Kidney glomerular epithelial cell (primary cell): Measurements from ENCODE around the gene SLC1A7.
A peak's percentile ranks its signal among the peaks of the same experiment; 100 is the strongest.

ENCODE experiments used
- DNase-seq: peaks from one replicate; lab custom pipeline; 2025; lab: John Stamatoyannopoulos, UW

SLC1A7 gene

DNA sequence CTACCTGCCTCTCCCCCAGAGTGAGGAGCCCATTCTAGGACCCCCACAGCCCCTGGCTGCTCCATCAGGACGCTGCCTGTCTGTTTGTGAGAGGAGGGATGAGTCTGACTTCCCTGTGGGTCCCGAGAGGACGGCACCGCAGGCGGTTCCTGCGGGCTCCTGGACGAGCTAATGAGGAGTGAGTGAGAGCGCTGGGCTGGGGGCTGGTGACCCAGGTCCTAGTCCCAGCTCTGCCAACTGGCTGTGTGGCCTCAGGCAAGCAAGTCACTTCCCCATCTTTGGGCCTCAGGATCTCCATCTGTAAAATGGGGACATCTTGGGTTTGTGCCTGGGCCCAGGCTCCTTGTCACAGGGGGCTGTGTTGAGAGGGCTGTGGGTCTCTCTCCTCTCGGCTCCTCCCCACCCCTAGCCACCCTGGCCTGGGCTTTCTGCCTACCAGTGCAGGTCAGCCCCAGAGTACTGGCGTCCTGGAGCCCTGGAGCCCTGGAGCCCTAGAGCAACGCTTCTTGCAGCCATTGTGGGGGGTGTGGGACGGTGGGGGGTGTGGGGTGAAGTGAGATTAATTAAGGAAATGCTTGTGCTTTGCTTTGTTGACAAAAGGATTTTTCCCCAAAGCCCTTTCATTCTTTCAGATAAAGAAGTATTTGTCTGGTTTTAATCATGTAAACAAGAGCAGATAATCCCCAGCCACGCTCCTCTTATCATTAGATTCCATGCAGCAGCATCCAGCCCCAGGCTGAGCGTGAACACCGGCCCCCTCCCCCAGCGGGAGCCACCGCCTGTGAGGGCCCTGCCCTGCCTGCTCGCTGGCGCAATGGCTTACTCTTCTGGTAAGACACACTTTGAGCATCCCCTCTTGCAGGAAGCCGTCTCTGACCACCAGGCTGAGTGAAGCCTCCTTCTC, 26.8 kb downstream of the SLC1A7 start:
- DNase-seq: no peak

DNA sequence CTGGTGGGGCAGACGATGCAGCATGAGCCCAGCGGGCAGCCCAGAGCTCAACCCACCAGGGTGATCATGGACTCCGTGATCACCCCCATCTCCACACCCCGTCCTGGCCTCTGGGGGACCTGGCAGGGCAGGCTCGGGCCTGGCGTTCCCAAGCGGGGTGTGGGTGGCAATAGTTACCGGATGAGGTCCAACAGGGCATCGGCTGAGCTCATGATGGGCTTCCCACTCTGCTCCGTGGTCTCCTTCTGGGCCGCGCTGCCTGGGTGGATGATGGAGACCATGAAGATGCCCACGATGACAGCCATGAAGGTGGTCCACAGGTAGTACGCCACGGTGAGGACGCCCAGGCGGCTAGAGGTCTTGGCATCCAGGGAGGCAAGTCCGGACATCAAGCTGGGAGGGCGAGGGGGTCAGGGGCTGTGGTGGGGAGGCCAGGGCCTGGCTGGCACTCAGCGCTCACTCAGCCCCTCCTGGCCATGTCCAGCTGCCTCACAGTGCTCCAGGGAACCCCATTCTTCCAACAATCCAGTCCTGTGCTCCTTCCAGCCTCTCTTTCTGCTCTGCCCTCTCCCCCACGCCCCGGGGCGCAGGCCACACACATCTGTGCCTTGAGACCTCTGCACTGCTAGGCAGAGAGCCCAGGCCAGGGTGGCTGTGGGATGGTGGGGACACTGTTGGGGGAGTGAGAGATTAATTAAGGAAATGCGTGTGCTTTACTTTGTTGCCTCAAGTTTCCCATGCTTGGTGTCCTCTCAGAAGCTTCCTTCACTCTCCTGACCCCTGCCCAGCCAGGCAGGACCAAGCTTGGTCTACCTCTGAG, 27.6 kb downstream of the SLC1A7 start:
- no peak for DNase-seq

- DNase-seq: no peak
These were observed 28.3 kb downstream of the SLC1A7 start for GRCh38 chr1:53114090-53114489.

DNA sequence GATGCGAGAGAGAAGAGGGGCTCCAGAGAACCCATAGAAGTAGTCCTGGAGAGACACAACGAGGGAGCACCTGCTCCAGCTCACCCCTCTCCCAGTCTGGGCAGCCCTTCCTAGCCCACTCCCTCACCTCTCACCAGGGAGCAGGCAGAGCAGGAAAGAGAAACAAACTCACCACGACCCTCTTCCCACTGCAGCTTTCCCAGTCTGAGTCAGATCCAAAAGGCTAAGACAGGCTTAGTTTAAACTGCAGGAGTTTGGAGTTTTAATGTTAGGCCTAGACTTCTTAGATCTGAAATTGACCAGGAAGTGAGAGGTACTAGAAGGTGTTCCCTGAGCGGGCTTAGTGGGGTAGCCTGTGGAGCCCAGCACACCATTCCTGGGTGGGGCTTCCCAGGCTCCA, 29.6 kb downstream of the SLC1A7 start:
- no peak for DNase-seq

DNA sequence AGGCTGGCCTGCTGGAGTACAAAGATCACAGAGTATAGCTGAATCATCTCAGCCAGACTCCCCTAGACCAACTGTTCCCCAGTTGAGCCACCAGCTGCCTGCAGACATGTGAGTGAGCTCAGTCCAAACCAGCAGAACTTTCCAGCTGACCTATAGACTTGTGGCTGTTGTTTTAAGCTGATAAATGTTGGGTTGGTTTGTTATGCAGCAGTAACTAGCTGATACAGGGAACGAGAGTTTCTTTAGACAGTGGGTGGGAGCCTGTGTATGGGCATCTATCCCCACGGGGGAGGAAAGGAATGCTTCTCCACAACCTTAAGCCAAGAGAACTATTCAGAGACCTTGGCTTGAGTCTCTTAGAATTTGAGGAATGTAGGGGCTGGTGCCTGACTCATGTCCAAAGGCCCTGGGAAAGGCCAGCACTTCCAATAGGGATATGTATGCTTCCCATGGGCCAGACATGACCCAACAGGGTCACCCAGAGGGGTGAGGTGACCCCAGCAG, 30.1 kb downstream of the SLC1A7 start:
- DNase-seq: peak; percentile 12

- no peak for DNase-seq
These were observed 30.7 kb downstream of the SLC1A7 start for GRCh38 chr1:53111693-53112092.

GRCh38 chr1:53111073-53111556, 31.3 kb downstream of the SLC1A7 start:
- no peak for DNase-seq

DNA sequence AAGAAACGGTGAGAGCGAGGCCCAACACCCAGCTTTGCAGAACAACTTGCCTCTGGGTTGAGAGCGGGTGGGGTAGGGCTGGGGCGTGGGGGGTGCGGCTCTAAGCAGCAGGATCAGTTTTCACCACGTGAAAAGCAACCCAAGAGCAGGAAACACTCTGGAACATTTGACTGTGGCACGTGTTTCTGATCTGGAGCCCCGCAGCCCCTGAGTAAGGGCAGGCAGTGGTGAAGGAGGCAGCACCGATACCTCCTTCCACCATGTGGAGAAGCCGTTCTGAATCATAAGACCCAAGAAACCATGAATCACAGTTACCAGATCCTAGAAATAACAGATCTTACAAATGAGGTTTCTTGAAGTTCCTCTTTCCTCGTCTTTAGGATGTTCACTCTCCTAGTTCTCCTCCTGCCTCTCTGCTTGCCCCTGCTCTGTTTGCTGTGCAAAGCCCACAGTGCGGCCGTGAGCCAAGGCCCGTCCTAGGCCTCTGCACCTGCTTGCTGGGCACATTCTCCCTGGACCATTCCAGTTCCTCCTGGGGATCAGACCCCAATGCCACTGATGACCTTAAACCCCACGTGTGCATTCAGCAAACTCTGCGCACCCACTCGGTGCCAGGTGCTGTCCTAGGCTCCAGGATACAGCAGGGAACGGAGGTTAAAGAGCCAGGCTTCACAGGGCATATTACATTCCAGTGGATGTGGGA, 31.9 kb downstream of the SLC1A7 start:
- DNase-seq: no peak

GRCh38 chr1:53108646-53109580, 33.5 kb downstream of the SLC1A7 start:
- no peak for DNase-seq

DNA sequence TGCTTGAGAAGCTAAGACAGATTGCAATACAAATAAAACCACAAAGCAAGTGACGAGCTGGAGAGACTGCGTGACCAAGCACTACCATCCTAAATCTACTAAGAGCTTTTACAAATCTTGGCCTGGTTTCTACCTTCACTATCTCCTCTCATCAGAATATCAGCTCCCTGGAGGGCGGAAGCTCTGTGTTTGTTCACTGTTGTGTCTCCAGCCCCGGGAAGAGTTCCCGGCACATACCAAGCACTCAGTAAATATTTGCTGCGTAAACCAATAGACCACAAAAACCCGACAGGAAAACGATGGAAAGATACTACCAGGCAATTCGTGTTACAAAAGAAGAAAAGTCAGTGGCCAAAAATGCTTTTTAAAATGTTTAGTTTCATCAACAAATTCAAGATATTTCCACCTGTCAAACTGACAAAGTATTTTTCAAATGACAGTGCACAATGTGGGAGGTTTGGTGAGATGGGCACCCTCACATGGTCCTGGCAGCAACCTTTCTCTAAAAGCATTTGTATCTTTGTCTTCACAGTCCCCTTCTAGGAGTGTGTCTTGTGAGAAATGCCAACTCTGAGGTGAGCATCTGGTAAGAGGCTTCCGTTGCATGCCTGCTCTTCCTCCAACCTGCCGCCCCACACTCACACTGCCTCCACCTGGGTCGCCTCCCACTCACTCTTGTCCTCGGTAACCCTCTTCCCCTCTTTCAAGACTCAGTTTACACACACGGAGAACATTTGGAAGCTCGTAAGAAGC, 34.7 kb downstream of the SLC1A7 start:
- no peak for DNase-seq

GRCh38 chr1:53107090-53107489, 35.3 kb downstream of the SLC1A7 start:
- DNase-seq: no peak

GRCh38 chr1:53104289-53104913, 38.0 kb downstream of the SLC1A7 start:
- DNase-seq: no peak

DNA sequence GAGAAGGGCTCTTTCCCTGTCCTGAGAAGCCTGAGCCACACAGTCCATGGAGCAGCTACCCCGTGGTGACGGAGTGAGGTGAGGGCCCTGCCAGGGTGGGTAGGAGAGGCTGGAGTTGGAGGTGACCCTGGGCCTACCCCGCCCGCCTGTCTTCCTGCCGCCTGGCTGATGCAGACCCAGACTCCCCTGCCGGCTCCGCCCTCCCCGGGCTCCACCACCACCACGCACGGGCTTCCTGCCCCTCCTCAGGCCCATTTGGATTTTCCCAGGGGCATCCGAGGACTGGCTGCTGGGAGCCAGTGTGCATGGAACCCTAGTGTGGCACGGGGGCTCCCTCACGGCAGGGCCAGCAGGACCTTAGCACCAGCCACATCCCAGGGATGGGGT, 47.9 kb downstream of the SLC1A7 start:
- DNase-seq: no peak

- DNase-seq: no peak
These were observed 48.5 kb downstream of the SLC1A7 start for GRCh38 chr1:53093778-53094532.

DNA sequence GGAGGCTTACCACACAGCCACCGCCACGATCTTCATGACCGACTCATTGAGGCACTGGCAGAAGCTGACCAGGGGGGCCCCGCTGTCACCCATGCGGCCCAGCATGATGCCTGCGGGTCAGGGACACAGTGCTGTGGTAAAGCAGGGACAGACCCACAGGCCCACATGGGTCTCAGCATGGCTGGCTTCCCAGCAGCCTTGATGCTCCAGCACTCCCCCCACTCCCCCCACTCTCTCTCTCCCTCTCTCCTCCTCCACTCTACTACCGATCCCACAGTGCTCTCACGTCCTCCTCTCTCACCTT, 49.0 kb downstream of the SLC1A7 start:
- DNase-seq: no peak

- no peak for DNase-seq
These were observed 49.6 kb downstream of the SLC1A7 start for GRCh38 chr1:53092659-53093450.

DNA sequence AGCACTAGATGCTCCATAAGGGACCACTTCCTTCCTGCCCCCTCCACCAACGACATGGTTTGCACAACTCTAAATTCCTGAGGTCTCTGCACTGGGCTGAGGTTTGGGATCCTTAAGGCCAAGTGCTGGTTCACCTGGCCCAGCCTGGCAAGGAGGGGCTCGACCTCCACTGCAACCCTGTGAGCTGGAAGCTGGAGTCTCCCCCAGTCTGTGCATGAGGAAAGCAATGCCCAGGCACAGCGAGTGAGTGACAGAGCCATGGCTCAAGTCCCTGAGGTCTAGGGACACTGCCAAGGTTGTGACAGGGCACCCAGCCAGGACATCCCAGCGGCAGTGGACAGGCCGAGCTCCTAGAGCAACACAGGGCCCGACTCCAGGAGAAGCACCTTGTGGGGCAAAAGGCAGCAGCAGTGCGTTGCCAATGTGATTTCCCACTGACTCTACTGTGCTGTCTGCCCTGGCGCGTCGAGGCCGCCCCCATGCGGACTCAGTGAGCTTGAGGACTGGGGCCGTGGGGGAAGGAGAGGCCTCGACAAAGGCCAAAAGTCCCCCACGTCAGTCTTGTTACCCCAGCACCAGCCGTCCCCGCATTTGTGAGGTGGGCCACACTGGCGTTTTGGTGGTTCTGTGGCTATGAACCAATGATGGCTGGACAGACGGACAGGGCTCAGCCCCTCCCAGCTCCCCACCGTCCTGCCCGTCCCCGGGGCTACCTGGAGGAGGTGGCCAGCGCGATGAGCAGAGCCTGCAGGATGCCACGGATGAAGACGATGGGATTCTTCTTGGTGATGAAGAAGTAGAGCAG, 50.4 kb downstream of the SLC1A7 start:
- DNase-seq: no peak
